ENCODE results near the gene MAP2. TPM values are rescaled to one million over a fixed set of nuclear protein-coding genes. Genes with fewer than 3 reads are reported as not detected.

Gene MAP2, protein sequence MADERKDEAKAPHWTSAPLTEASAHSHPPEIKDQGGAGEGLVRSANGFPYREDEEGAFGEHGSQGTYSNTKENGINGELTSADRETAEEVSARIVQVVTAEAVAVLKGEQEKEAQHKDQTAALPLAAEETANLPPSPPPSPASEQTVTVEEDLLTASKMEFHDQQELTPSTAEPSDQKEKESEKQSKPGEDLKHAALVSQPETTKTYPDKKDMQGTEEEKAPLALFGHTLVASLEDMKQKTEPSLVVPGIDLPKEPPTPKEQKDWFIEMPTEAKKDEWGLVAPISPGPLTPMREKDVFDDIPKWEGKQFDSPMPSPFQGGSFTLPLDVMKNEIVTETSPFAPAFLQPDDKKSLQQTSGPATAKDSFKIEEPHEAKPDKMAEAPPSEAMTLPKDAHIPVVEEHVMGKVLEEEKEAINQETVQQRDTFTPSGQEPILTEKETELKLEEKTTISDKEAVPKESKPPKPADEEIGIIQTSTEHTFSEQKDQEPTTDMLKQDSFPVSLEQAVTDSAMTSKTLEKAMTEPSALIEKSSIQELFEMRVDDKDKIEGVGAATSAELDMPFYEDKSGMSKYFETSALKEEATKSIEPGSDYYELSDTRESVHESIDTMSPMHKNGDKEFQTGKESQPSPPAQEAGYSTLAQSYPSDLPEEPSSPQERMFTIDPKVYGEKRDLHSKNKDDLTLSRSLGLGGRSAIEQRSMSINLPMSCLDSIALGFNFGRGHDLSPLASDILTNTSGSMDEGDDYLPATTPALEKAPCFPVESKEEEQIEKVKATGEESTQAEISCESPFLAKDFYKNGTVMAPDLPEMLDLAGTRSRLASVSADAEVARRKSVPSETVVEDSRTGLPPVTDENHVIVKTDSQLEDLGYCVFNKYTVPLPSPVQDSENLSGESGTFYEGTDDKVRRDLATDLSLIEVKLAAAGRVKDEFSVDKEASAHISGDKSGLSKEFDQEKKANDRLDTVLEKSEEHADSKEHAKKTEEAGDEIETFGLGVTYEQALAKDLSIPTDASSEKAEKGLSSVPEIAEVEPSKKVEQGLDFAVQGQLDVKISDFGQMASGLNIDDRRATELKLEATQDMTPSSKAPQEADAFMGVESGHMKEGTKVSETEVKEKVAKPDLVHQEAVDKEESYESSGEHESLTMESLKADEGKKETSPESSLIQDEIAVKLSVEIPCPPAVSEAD (N-terminal part only)
- 1.5 TPM for polyA plus RNA-seq (2013, experiment 1 of 2; ENCODE audit: insufficient read length)
- polyA plus RNA-seq (2013, experiment 2 of 2; ENCODE audit: insufficient read length), result 3.8 TPM

DNA sequence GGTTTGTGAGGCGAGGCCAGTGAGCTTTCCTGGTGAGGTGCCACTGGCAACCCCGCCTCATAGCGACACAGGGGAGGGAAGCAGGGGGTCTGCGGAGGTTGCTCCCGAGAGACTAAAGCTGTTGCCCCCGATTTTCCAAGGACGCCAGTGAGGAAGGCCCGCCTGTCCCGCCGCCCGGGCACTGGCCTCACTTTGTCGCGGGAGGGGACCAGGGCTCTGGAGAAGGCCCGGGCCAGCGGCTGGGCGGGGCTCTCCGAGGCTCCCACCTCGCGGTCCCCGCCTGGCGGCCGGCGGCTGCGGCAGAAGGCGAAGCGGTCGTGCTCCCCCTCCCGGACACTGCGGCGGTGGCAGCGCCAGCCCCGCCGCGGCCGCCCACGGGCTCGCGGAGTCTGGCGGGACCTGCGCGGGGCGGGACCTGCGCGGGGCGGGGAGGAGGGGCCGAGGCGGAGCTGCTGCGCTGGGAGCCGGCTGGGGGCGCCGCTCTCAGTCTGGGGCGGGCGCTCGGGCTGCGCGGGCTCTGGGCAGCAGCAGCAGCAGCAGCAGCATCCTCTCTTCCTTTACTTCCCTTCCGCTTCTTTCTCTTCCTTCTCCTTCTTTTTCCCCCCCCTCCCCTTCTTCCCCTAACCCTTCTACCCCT is at the start of gene MAP2:
MAP2 (plus strand) TSS at position 486 of the 637 bp plus-strand sequence. CDS start 229,124 bp downstream, outside the sequence.
- peak; percentile 86 for DNase-seq

DNA sequence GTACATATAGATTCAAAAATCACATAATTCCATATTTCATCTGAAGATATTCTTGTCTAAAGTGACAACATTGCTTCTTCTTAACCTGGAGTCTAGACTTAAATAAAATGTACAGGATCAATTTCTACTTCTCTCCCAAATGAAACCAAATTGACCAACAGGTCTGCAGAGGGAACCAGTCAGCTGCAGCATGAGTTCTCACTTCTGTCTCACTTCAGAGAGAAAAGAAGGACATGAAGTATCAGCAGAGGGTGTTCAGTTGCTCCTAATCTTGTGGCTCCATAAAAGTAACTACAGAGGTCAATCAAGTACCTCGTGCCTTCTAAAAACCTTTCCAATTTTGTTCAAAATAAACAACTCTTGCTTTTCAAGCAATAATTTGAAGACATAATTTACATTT is 47.2 kb upstream of the MAP2 start:
- DNase-seq, result no peak

- no peak for DNase-seq
Observed at GRCh38 chr2:209380293-209380692, 43.6 kb upstream of the MAP2 start.

DNA sequence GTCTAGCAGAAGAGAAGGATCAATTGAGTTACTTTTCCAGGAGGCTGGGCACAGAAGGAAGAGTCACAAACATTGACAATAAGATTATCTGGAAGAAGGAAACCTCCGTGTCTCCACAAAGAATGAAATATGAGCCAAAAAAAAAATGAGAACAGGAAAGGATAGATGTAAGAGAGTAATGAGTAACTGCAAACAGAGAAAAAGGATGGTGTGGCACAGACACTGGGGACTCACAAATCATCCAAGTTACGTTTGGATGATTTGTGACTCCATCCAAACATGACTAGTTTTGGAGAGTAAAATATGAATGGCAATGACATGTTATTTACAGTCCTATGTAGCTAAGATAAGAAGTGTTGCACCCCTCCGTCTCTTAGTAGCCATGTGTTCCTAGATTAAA is 42.8 kb upstream of the MAP2 start:
- no peak for DNase-seq

GRCh38 chr2:209382775-209383174 is 41.1 kb upstream of the MAP2 start:
- no peak for DNase-seq

- peak; percentile 22 for DNase-seq
Observed at GRCh38 chr2:209383212-209383611, 40.6 kb upstream of the MAP2 start.

- DNase-seq, result no peak
Observed at GRCh38 chr2:209387389-209387788, 36.5 kb upstream of the MAP2 start.

GRCh38 chr2:209388446-209389037 is 35.3 kb upstream of the MAP2 start:
- no peak for DNase-seq

- DNase-seq, result no peak
Observed at GRCh38 chr2:209389171-209389618, 34.7 kb upstream of the MAP2 start.

DNA sequence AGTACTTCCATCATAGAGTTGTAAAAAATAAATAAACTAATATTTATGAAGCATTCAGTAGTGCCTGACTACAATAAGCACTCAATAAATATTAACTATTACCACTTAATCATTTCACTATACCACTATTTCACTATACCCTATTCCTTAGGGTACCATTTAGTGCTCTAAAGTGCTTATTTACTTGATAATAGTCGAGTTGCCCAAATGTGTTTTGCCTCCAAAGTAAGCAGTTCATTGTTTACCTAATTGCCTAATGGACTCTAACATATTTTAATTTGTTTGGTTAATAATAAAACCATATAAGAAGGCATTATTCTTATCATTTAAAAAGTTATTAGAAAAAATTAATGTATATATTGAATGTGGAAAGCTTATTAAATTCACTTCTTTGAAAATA is 33.0 kb upstream of the MAP2 start:
- no peak for DNase-seq

- DNase-seq, result peak; percentile 35
Observed at GRCh38 chr2:209391776-209392401, 32.0 kb upstream of the MAP2 start.

DNA sequence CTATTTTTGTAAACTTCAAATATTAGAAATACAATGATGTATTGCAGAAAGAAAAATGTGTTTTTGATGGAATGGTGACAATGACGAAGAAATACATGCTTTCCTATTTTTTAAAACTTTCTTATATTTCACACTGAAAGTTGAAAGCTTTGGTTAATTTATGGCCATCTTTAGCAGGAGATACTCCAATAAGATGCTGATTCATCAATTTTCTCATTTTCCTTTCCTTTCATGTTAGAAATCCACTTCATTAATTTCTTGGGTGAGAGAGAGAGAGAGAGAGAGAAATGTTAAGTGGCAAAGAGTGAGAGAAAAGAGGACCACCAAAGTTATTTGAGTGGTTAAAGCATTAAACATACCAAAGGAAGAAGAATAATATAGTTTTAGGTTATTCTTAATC is 28.6 kb upstream of the MAP2 start:
- no peak for DNase-seq

GRCh38 chr2:209395652-209396051 is 28.2 kb upstream of the MAP2 start:
- no peak for DNase-seq

GRCh38 chr2:209398463-209398862 is 25.4 kb upstream of the MAP2 start:
- no peak for DNase-seq

DNA sequence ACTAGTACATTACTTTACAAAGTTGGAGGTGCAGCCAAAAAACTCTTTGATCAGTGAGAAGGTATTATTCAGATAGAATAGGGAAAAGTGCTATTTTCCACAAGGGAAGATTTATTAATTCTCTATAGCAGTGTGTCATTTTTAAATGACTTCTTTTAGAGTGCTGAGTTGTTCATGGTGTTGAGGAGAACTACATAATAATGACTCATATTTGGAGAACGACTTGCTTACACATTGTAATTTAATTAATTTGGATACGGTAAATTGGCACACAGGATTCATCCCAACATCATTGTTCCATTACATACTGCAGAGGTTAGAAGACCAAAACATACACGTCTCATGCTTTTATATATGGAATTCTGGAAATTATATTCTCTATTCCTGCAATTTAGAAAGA is 22.1 kb upstream of the MAP2 start:
- no peak for DNase-seq

DNA sequence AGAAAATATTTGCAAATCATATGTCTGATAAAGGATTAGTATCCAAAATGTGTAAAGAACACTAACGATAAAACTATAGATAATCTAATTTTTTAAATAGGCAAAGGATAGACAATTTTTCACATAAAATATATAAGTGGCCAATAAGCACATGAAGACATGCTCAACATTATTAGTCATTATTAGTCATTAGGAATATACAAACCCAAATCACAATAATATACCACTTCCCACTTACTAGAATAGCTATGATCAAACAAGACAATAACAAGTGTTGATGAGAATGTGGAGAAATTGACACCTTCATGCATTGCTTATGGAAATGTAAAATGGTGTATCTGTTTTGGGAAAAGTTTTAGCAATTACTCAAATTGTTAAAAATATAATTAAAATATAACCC is 12.6 kb upstream of the MAP2 start:
- DNase-seq, result no peak

DNA sequence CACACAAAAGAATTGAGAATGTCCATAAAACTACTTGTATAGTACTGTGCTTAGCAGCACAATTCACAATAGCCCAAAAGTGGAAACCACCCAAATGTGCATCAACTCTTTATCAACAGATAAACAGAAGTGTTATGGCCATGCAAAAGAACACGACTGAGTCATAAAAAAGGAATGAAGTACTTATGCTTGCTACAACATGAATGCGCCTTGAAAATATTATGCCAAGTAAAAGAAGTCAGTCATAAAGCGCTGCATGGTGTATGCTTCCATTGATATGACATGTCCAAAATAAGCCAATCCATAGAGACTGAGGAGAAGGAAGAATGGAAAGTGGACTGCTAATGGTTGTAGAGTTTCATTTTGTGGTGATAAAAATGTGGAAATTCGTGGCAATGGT is 12.1 kb upstream of the MAP2 start:
- no peak for DNase-seq

- DNase-seq, result no peak
Observed at GRCh38 chr2:209413311-209414014, 10.4 kb upstream of the MAP2 start.

- DNase-seq, result no peak
Observed at GRCh38 chr2:209416913-209417312, 6.9 kb upstream of the MAP2 start.

GRCh38 chr2:209422191-209422754 is 1.6 kb upstream of the MAP2 start:
- no peak for DNase-seq

Measured in fibroblast of skin of scalp (primary cell).